ENCODE data around the gene CLCNKA. TPM values are rescaled to one million over a fixed set of nuclear protein-coding genes. Genes with fewer than 3 reads are reported as not detected.

The CLCNKA gene
- total RNA-seq, 1 experiment from 2014 or later = not detected

- no peak overlapping the region for H3K9ac ChIP-seq (ENCODE audit: low read length)
- no peaks in the 10 kb centered on the region for H3K79me2 ChIP-seq (ENCODE audit: low read length)
- no peaks in the 10 kb centered on the region for H3K9me3 ChIP-seq (ENCODE audit: low read length)
- H3K27me3 ChIP-seq (ENCODE audit: low read length) = no peaks in the 10 kb centered on the region
- DNase-seq (no peak), ATAC-seq (peak; percentile 37)
- no peaks in the 10 kb centered on the region for H3K4me1 ChIP-seq (ENCODE audit: insufficient read depth, low read length)
- ChIA-PET POLR2A (ENCODE audit: unreplicated experiment) (no interaction called here), CTCF (no interaction called here)
- no peaks in the 10 kb centered on the region for H3K9me2 ChIP-seq (replicated peaks; ENCODE audit: low read length)
- no peak overlapping the region for H3K4me2 ChIP-seq (ENCODE audit: low read length)
- no peak overlapping the region for H3K4me3 ChIP-seq (ENCODE audit: low read length)
- H3K36me3 ChIP-seq (ENCODE audit: low read depth, low read length) = no peaks in the 10 kb centered on the region
- no peak overlapping the region for H2AFZ ChIP-seq (ENCODE audit: low read length)
- H3K27ac ChIP-seq (ENCODE audit: low read length) = no peak overlapping the region
- intact Hi-C loops (cut with micrococcal nuclease) = no loop called here
- H3F3A ChIP-seq (ENCODE audit: low read length, unreplicated experiment) = no peaks in the 10 kb centered on the region
- no TSS peak for BruUV-seq (replicated peaks)
- TF ChIP-seq EZH2 (IDR thresholded peaks at IDR 0.05; ENCODE audit: low read length, unreplicated experiment) (no peak), EZH2phosphoT487 (IDR thresholded peaks at IDR 0.05; ENCODE audit: borderline replicate concordance, low read length) (no peak), CTCF (conservative IDR thresholded peaks at IDR 0.05; ENCODE audit: low read depth, low read length) (no peak)
- H4K20me1 ChIP-seq (ENCODE audit: low read length) = no peaks in the 10 kb centered on the region
These were observed 46.8 kb downstream of the CLCNKA start for GRCh38 chr1:16068356-16069270.

- ChIA-PET POLR2A (ENCODE audit: unreplicated experiment) (no interaction called here), CTCF (no interaction called here)
- no TSS peak for BruUV-seq (replicated peaks)
- no peak for TF ChIP-seq EZH2phosphoT487 (IDR thresholded peaks at IDR 0.05; ENCODE audit: borderline replicate concordance, low read length)
- no peak for TF ChIP-seq EZH2 (IDR thresholded peaks at IDR 0.05; ENCODE audit: low read length, unreplicated experiment)
- Histone ChIP-seq H4K20me1 (ENCODE audit: low read length) (no peaks in the 10 kb centered on the region), H3K36me3 (ENCODE audit: low read depth, low read length) (no peaks in the 10 kb centered on the region), H3K4me2 (ENCODE audit: low read length) (no peak overlapping the region), H3K27ac (ENCODE audit: low read length) (no peak overlapping the region), H3K4me1 (ENCODE audit: insufficient read depth, low read length) (peaks cover 11% of the 10 kb centered on the region), H3K4me3 (ENCODE audit: low read length) (no peak overlapping the region), H3K79me2 (ENCODE audit: low read length) (no peaks in the 10 kb centered on the region), H3F3A (ENCODE audit: low read length, unreplicated experiment) (peaks cover 4% of the 10 kb centered on the region), H3K9me2 (replicated peaks; ENCODE audit: low read length) (no peaks in the 10 kb centered on the region), H3K9me3 (ENCODE audit: low read length) (no peaks in the 10 kb centered on the region), H3K27me3 (ENCODE audit: low read length) (no peaks in the 10 kb centered on the region), H3K9ac (ENCODE audit: low read length) (no peak overlapping the region), H2AFZ (ENCODE audit: low read length) (no peak overlapping the region)
- intact Hi-C loops (cut with micrococcal nuclease) = no loop called here
- no peak for DNase-seq
- no peak for ATAC-seq
These were observed 49.0 kb downstream of the CLCNKA start for GRCh38 chr1:16070640-16071355.

GRCh38 chr1:16071614-16072013 is 49.8 kb downstream of the CLCNKA start:
- TF ChIP-seq CTCF (conservative IDR thresholded peaks at IDR 0.05; ENCODE audit: low read depth, low read length) (no peak), EZH2 (IDR thresholded peaks at IDR 0.05; ENCODE audit: low read length, unreplicated experiment) (no peak)
- H3K9me2 ChIP-seq (replicated peaks; ENCODE audit: low read length) = no peaks in the 10 kb centered on the region
- peaks cover 4% of the 10 kb centered on the region for H3F3A ChIP-seq (ENCODE audit: low read length, unreplicated experiment)
- no peaks in the 10 kb centered on the region for H3K36me3 ChIP-seq (ENCODE audit: low read depth, low read length)
- H3K27me3 ChIP-seq (ENCODE audit: low read length) = no peaks in the 10 kb centered on the region
- peaks cover 19% of the 10 kb centered on the region for H3K4me1 ChIP-seq (ENCODE audit: insufficient read depth, low read length)
- no peak overlapping the region for H3K9ac ChIP-seq (ENCODE audit: low read length)
- ChIA-PET CTCF (no interaction called here), POLR2A (ENCODE audit: unreplicated experiment) (no interaction called here)
- no peaks in the 10 kb centered on the region for H3K79me2 ChIP-seq (ENCODE audit: low read length)
- intact Hi-C loops (cut with micrococcal nuclease) = no loop called here
- no peak overlapping the region for H3K4me3 ChIP-seq (ENCODE audit: low read length)
- H3K4me2 ChIP-seq (ENCODE audit: low read length) = no peak overlapping the region
- no peaks in the 10 kb centered on the region for H4K20me1 ChIP-seq (ENCODE audit: low read length)
- H2AFZ ChIP-seq (ENCODE audit: low read length) = no peak overlapping the region
- H3K27ac ChIP-seq (ENCODE audit: low read length) = no peak overlapping the region
- BruUV-seq (replicated peaks) = no TSS peak
- DNase-seq = no peak
- no peak for ATAC-seq
- H3K9me3 ChIP-seq (ENCODE audit: low read length) = no peaks in the 10 kb centered on the region

Data from PC-3 (cell line).